Panc1 (cell line): ENCODE data around the gene RNF113A. TPM values are rescaled to one million over a fixed set of nuclear protein-coding genes. Genes with fewer than 3 reads are reported as not detected.

ENCODE experiments used
- ATAC-seq: fragments of 200-7000 bp; cut with Tn5 transposase; 2 replicates; pipeline ENCODE4 v1.9.1; 2020; ENCODE audit warnings: mild to moderate bottlenecking, moderate library complexity
- BruUV-seq: library from RNA; stranded (reverse); fragments of 400-500 nt; replicated peaks from 2 replicates; lab custom pipeline; 2021; lab: Mats Ljungman, UMichigan
- CTCF ChIA-PET: fragments of 300-600 bp; sonication (Branson Sonifier 250); formaldehyde crosslinking; loops from one replicate; lab custom pipeline; 2022; ENCODE audit warnings: antibody characterized with exemption; lab: Charles Lee
- POLR2A ChIA-PET: fragments of 300-600 bp; sonication (Branson Sonifier 250); formaldehyde crosslinking; loops from one replicate; lab custom pipeline; 2022; ENCODE audit warnings: antibody characterized with exemption; lab: Charles Lee
- DNase-seq: peaks from one replicate; pipeline ENCODE4 v3.0.0-alpha.2; 2010; ENCODE audit warnings: low read depth, low spot score
- H3K27ac ChIP-seq: 2 replicates; pipeline ENCODE4 v1.5.1; 2011; ENCODE audit warnings: mild to moderate bottlenecking, low read length, inconsistent platforms
- H3K27me3 ChIP-seq: fragments of 200-500 bp; sonication (Bioruptor generic); 2 replicates; pipeline ENCODE4 v1.6.0; 2014; ENCODE audit warnings: low read length, inconsistent platforms; ENCODE audit not compliant: control insufficient read depth, insufficient read depth
- H3K36me3 ChIP-seq: fragments of 200-500 bp; sonication (Bioruptor generic); 2 replicates; pipeline ENCODE4 v1.5.1; 2014; ENCODE audit warnings: inconsistent platforms, mild to moderate bottlenecking, low read length, moderate library complexity; ENCODE audit not compliant: control insufficient read depth, insufficient read depth
- H3K4me1 ChIP-seq: 2 replicates; pipeline ENCODE4 v1.5.1; 2011; ENCODE audit warnings: inconsistent platforms, mild to moderate bottlenecking, low read length, moderate library complexity; ENCODE audit not compliant: control insufficient read depth, insufficient read depth
- H3K4me3 ChIP-seq, 2 experiments: 2 replicates each; pipeline ENCODE4 v1.5.1; 2011 to 2012; ENCODE audit warnings: low read depth in 2 of 2, low read length in 2 of 2, mild to moderate bottlenecking in 2 of 2, inconsistent platforms in 1 of 2, moderate library complexity in 1 of 2
- H3K9me3 ChIP-seq: fragments of 200-500 bp; sonication (Bioruptor generic); 2 replicates; pipeline ENCODE4 v1.5.1; 2014; ENCODE audit warnings: low read depth, mild to moderate bottlenecking, inconsistent platforms, low read length, moderate library complexity; ENCODE audit not compliant: control insufficient read depth, insufficient read depth
- CTCF ChIP-seq: fragments of 450-650 bp; IDR thresholded peaks from 2 replicates; pipeline ENCODE4 v1.5.1; 2017; ENCODE audit warnings: mild to moderate bottlenecking
- POLR2AphosphoS5 ChIP-seq: IDR thresholded peaks from 2 replicates; pipeline ENCODE4 v1.6.1; 2012; ENCODE audit warnings: mild to moderate bottlenecking, low read depth, low read length, moderate library complexity
- REST ChIP-seq, 2 experiments: IDR thresholded peaks; 2 replicates each; pipeline ENCODE4 v1.6.1; 2011 to 2012; ENCODE audit warnings: low read depth in 2 of 2, control low read depth in 1 of 2, low read length in 1 of 2, mild to moderate bottlenecking in 1 of 2, moderate library complexity in 1 of 2; ENCODE audit not compliant: insufficient read depth in 1 of 2
- SIN3A ChIP-seq: IDR thresholded peaks from 2 replicates; pipeline ENCODE4 v1.6.1; 2012; ENCODE audit warnings: low read depth, mild to moderate bottlenecking, low read length, moderate library complexity, borderline replicate concordance; ENCODE audit not compliant: insufficient read depth
- TCF7L2 ChIP-seq: IDR thresholded peaks from 2 replicates; pipeline ENCODE4 v1.6.1; 2011; ENCODE audit warnings: mild to moderate bottlenecking, low read depth, low read length, inconsistent platforms
- in situ Hi-C: cut with HindIII; loops from 2 replicates; pipeline ENCODE4 v1.10.0; 2016; ENCODE audit warnings: low sequenced_read_pairs, low pct_unique_long_range_greater_than_20kb
- intact Hi-C: fragments of 100-400 bp; cut with micrococcal nuclease; formaldehyde crosslinking; loops from one replicate; pipeline ENCODE4 v1.10.0; 2022; ENCODE audit not compliant: unreplicated experiment
- total RNA-seq: library from RNA; stranded (reverse); gene quantifications from one replicate; pipeline ENCODE4 v1.2.1, GENCODE V29; 2021; ENCODE audit not compliant: unreplicated experiment

The RNF113A gene
- total RNA-seq, 1 experiment from 2014 or later, result 23.4 TPM

- CTCF ChIA-PET, result no interaction called here
- no peaks in the 10 kb centered on the region for H3K36me3 ChIP-seq
- no peaks in the 10 kb centered on the region for H3K9me3 ChIP-seq
- no peak overlapping the region for H3K27ac ChIP-seq
- H3K4me3 ChIP-seq, result no peak overlapping the region
- TF ChIP-seq REST (IDR thresholded peaks at IDR 0.05; ENCODE audit: insufficient read depth in 1 of 2, low read depth in 2 of 2, low read length in 1 of 2), result no peak
- no peak for TF ChIP-seq CTCF
- no peak for TF ChIP-seq TCF7L2
- no peak for TF ChIP-seq POLR2AphosphoS5
- no peak for TF ChIP-seq SIN3A
- H3K27me3 ChIP-seq, result no peaks in the 10 kb centered on the region
- intact Hi-C loops, result no loop called here
- no peak for DNase-seq
- no peak for ATAC-seq
- H3K4me1 ChIP-seq, result no peaks in the 10 kb centered on the region
- BruUV-seq, result no TSS peak
- POLR2A ChIA-PET, result no interaction called here
- in situ Hi-C loops, result no loop called here
These were observed 46.3 kb upstream of the RNF113A start for GRCh38 chrX:119917877-119918276.

- Histone ChIP-seq H3K36me3 (no peaks in the 10 kb centered on the region), H3K9me3 (no peaks in the 10 kb centered on the region), H3K4me3 (no peak overlapping the region), H3K27ac (no peak overlapping the region), H3K27me3 (no peaks in the 10 kb centered on the region), H3K4me1 (no peaks in the 10 kb centered on the region)
- in situ Hi-C loops, result no loop called here
- DNase-seq, result no peak
- ChIA-PET CTCF (interaction anchor here (0.7 kb wide), 1 partner anchor 297 kb away, joined by 4 read pairs; no protein-coding TSS in a partner anchor), POLR2A (no interaction called here)
- no peak for TF ChIP-seq POLR2AphosphoS5
- no peak for TF ChIP-seq CTCF
- TF ChIP-seq REST (IDR thresholded peaks at IDR 0.05; ENCODE audit: insufficient read depth in 1 of 2, low read depth in 2 of 2, low read length in 1 of 2), result no peak
- ATAC-seq, result no peak
- no TSS peak for BruUV-seq
- intact Hi-C loops, result no loop called here
These were observed 44.8 kb upstream of the RNF113A start for GRCh38 chrX:119916310-119916709.
